Dermis microvascular lymphatic vessel endothelial cell (primary cell): ENCODE measurements around the gene SPECC1L. TPM values are rescaled to one million over a fixed set of nuclear protein-coding genes. Genes with fewer than 3 reads are reported as not detected.

Source experiments
- DNase-seq, 2 donors: peaks; one replicate each; pipeline versions ENCODE4 v3.0.0 to v3.0.0-alpha.2; 2010; ENCODE audit warnings: low read depth in 2 of 2
- total RNA-seq: library from RNA; depleted of rRNA; stranded (reverse); fragments of >200 nt; gene quantifications from 2 replicates; pipeline ENCODE4 v1.2.1, GENCODE V29; 2014

Gene SPECC1L
- total RNA-seq, 1 donor from 2014 or later: 40.3 TPM

DNA sequence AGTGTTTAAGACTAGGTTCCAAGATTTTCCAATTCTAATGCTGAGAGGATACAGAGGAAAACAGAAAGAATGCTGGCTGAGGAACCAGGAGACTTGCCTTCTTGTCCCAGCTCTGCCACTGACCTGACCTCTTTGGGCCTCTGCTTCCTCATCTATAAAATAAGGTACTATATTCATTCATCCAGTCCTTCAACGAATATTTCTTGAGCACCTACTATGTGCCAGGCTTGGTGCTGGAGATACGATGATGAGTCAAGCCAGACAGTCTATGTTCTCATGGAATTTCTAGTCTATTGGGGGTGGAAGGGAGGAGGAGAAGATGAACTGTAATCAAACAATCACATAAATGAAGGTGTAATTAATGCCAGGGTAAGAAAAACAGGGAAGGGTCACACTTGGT is 196.7 kb downstream of the SPECC1L start:
- DNase-seq: no peak

Other genes starting within 250 kb of the SPECC1L start
- 0.26 and 0.63 TPM in 2 replicates for gene SUSD2, start 89.3 kb upstream of the SPECC1L start, total RNA-seq
- gene GGT5, start 25.7 kb upstream of the SPECC1L start, total RNA-seq: 8.5 and 9.2 TPM in 2 replicates
- 2.7 and 3.0 TPM in 2 replicates for gene ADORA2A, start 156.8 kb downstream of the SPECC1L start, total RNA-seq
- gene UPB1, start 224.5 kb downstream of the SPECC1L start, total RNA-seq: under 0.01 TPM in 1 of 2 replicates, not detected in the other